Neural cell (in vitro differentiated cells): ENCODE data around the gene PDE3B. TPM values are rescaled to one million over a fixed set of nuclear protein-coding genes. Genes with fewer than 3 reads are reported as not detected.
"Not testable (repeated sequence)": the region's sequence is repeated elsewhere in the genome, so short reads cannot be mapped to it uniquely, and the experiment has no call there.

ENCODE experiments used
- H2AFZ ChIP-seq: fragments of 200-600, 300-800 bp; sonication (generic), shearing (Covaris generic); 2 replicates; pipeline ENCODE4 v1.6.0; 2014; ENCODE audit warnings: low read depth, mild to moderate bottlenecking, antibody characterized with exemption, low read length, moderate library complexity
- H3F3A ChIP-seq: fragments of 200-600 bp; shearing (Covaris generic); 2 replicates; pipeline ENCODE4 v1.6.1; 2016; ENCODE audit warnings: mild to moderate bottlenecking, moderate library complexity, mixed read lengths, antibody characterized with exemption, low read length; ENCODE audit not compliant: insufficient read depth, poor library complexity, severe bottlenecking
- H3K27ac ChIP-seq: fragments of 200-600, 300-800 bp; sonication (generic), shearing (Covaris generic); 2 replicates; pipeline ENCODE4 v1.5.1; 2014; ENCODE audit warnings: mild to moderate bottlenecking, low read length, moderate library complexity
- H3K27me3 ChIP-seq: fragments of 300-800, 200-600 bp; sonication (generic), shearing (Covaris generic); 2 replicates; pipeline ENCODE4 v1.6.0; 2014; ENCODE audit warnings: mild to moderate bottlenecking, low read depth, low read length, moderate library complexity; ENCODE audit not compliant: insufficient read depth
- H3K36me3 ChIP-seq: fragments of 300-800, 200-600 bp; sonication (generic), shearing (Covaris generic); 2 replicates; pipeline ENCODE4 v1.5.1; 2014; ENCODE audit warnings: mild to moderate bottlenecking, antibody characterized with exemption, low read length, moderate library complexity; ENCODE audit not compliant: insufficient read depth
- H3K4me2 ChIP-seq: fragments of 300-800, 200-600 bp; sonication (generic), shearing (Covaris generic); 2 replicates; pipeline ENCODE4 v1.6.0; 2014; ENCODE audit warnings: mild to moderate bottlenecking, low read length
- H3K4me3 ChIP-seq: fragments of 300-800, 200-600 bp; sonication (generic), shearing (Covaris generic); 2 replicates; pipeline ENCODE4 v1.5.1; 2014; ENCODE audit warnings: mild to moderate bottlenecking, low read length, moderate library complexity
- H3K79me2 ChIP-seq: fragments of 200-600 bp; shearing (Covaris generic); replicated peaks from 2 replicates; pipeline ENCODE4 v1.6.0; 2014; ENCODE audit warnings: mild to moderate bottlenecking, low read length, moderate library complexity; ENCODE audit not compliant: insufficient read depth
- H3K9ac ChIP-seq: fragments of 300-800, 200-600 bp; sonication (generic), shearing (Covaris generic); 2 replicates; pipeline ENCODE4 v1.6.1; 2016; ENCODE audit warnings: mild to moderate bottlenecking, low read length, mixed read lengths
- H3K9me2 ChIP-seq: fragments of 200-600 bp; shearing (Covaris generic); 2 replicates; pipeline ENCODE4 v1.6.1; 2016; ENCODE audit warnings: mild to moderate bottlenecking, low read length, mixed read lengths; ENCODE audit not compliant: insufficient read depth
- H3K9me3 ChIP-seq: fragments of 200-600, 300-800 bp; sonication (generic), shearing (Covaris generic); 2 replicates; pipeline ENCODE4 v1.6.1; 2016; ENCODE audit warnings: mild to moderate bottlenecking, mixed run types, low read length, moderate library complexity, mixed read lengths
- H4K20me1 ChIP-seq: fragments of 200-600 bp; shearing (Covaris generic); 2 replicates; pipeline ENCODE4 v1.6.1; 2016; ENCODE audit warnings: mild to moderate bottlenecking, mixed run types; ENCODE audit not compliant: insufficient read depth
- CTCF ChIP-seq: fragments of 450-650 bp; IDR thresholded peaks from 2 replicates; pipeline ENCODE4 v1.5.1; 2014; ENCODE audit warnings: antibody characterized with exemption, mild to moderate bottlenecking, moderate library complexity; ENCODE audit not compliant: poor library complexity, severe bottlenecking
- EP300 ChIP-seq: fragments of 450-650 bp; conservative IDR thresholded peaks from 2 replicates; pipeline ENCODE4 v1.6.1; 2014; ENCODE audit warnings: antibody characterized with exemption, mild to moderate bottlenecking, moderate library complexity; ENCODE audit not compliant: poor library complexity, severe bottlenecking
- EZH2 ChIP-seq: fragments of 200-600, 300-800 bp; shearing (Covaris generic), sonication (generic); IDR thresholded peaks from 2 replicates; pipeline ENCODE4 v1.6.1; 2014; ENCODE audit warnings: antibody characterized with exemption, low read length, borderline replicate concordance, mild to moderate bottlenecking; ENCODE audit not compliant: insufficient read depth, poor library complexity, severe bottlenecking
- MXI1 ChIP-seq: fragments of 450-650 bp; conservative IDR thresholded peaks from 2 replicates; pipeline ENCODE4 v1.6.1; 2014; ENCODE audit warnings: antibody characterized with exemption, mild to moderate bottlenecking; ENCODE audit not compliant: poor library complexity, severe bottlenecking
- POLR2AphosphoS5 ChIP-seq: IDR thresholded peaks from 2 replicates; pipeline ENCODE4 v1.6.1; 2012
- RAD21 ChIP-seq: fragments of 450-650 bp; conservative IDR thresholded peaks from 2 replicates; pipeline ENCODE4 v1.6.1; 2014; ENCODE audit warnings: antibody characterized with exemption, mild to moderate bottlenecking, moderate library complexity
- REST ChIP-seq: IDR thresholded peaks from 2 replicates; pipeline ENCODE4 v1.6.1; 2012; ENCODE audit warnings: borderline replicate concordance
- SMC3 ChIP-seq: fragments of 450-650 bp; conservative IDR thresholded peaks from 2 replicates; pipeline ENCODE4 v1.6.1; 2014; ENCODE audit warnings: antibody characterized with exemption, mild to moderate bottlenecking, moderate library complexity; ENCODE audit not compliant: poor library complexity
- TAF1 ChIP-seq: IDR thresholded peaks from 2 replicates; pipeline ENCODE4 v1.6.1; 2012; ENCODE audit warnings: low read depth
- polyA plus RNA-seq: library from polyadenylated mRNA; depleted of rRNA; stranded (reverse); fragments of >200 nt; gene quantifications from 2 replicates; pipeline ENCODE4 v1.2.3, GENCODE V29; 2014

The PDE3B gene
- polyA plus RNA-seq, 1 donor from 2014 or later, result 13.8 TPM

GRCh38 chr11:14775897-14776296 lies 132.3 kb downstream of the PDE3B start:
- no peaks in the 10 kb centered on the region for H3K27me3 ChIP-seq
- H3K9ac ChIP-seq, result no peak overlapping the region
- H3K9me2 ChIP-seq, result no peaks in the 10 kb centered on the region
- H4K20me1 ChIP-seq, result no peaks in the 10 kb centered on the region
- TF ChIP-seq EP300, result no peak
- no peak for TF ChIP-seq CTCF
- no peak for TF ChIP-seq POLR2AphosphoS5
- no peak for TF ChIP-seq MXI1
- TF ChIP-seq RAD21, result no peak
- no peak for TF ChIP-seq EZH2
- TF ChIP-seq REST, result no peak
- TF ChIP-seq SMC3, result no peak
- no peak for TF ChIP-seq TAF1
- H3K36me3 ChIP-seq, result no peaks in the 10 kb centered on the region
- no peaks in the 10 kb centered on the region for H3K9me3 ChIP-seq
- no peak overlapping the region for H2AFZ ChIP-seq
- H3K4me3 ChIP-seq, result no peak overlapping the region
- no peaks in the 10 kb centered on the region for H3K79me2 ChIP-seq
- no peaks in the 10 kb centered on the region for H3F3A ChIP-seq
- H3K4me2 ChIP-seq, result no peak overlapping the region
- H3K27ac ChIP-seq, result no peak overlapping the region

- not testable (repeated sequence) for H3K4me3 ChIP-seq
Observed at GRCh38 chr11:14778460-14778859, 134.9 kb downstream of the PDE3B start.

GRCh38 chr11:14783788-14784187 lies 140.2 kb downstream of the PDE3B start:
- H3K36me3 ChIP-seq, result no peaks in the 10 kb centered on the region
- no peaks in the 10 kb centered on the region for H3K9me2 ChIP-seq
- H3K79me2 ChIP-seq, result no peaks in the 10 kb centered on the region
- H3F3A ChIP-seq, result no peaks in the 10 kb centered on the region
- H3K4me2 ChIP-seq, result no peak overlapping the region
- no peaks in the 10 kb centered on the region for H4K20me1 ChIP-seq
- no peaks in the 10 kb centered on the region for H3K27me3 ChIP-seq
- TF ChIP-seq TAF1, result no peak
- no peak for TF ChIP-seq MXI1
- TF ChIP-seq EZH2, result no peak
- TF ChIP-seq EP300, result no peak
- TF ChIP-seq CTCF, result no peak
- TF ChIP-seq SMC3, result no peak
- no peak for TF ChIP-seq REST
- no peak for TF ChIP-seq RAD21
- TF ChIP-seq POLR2AphosphoS5, result no peak
- no peak overlapping the region for H3K27ac ChIP-seq
- no peak overlapping the region for H2AFZ ChIP-seq
- H3K4me3 ChIP-seq, result no peak overlapping the region
- H3K9ac ChIP-seq, result no peak overlapping the region
- no peaks in the 10 kb centered on the region for H3K9me3 ChIP-seq

More at GRCh38 chr11:14778460-14778859, 134.9 kb downstream of the PDE3B start:
- not testable (repeated sequence) for H3F3A ChIP-seq, H3K27me3 ChIP-seq, H3K27ac ChIP-seq, H3K9me3 ChIP-seq, H2AFZ ChIP-seq, H3K4me2 ChIP-seq, H3K9ac ChIP-seq, H3K79me2 ChIP-seq, H4K20me1 ChIP-seq, H3K9me2 ChIP-seq, H3K36me3 ChIP-seq
